Measurements from ENCODE around the gene NUTF2. TPM values are rescaled to one million over a fixed set of nuclear protein-coding genes. Genes with fewer than 3 reads are reported as not detected.
A peak's percentile ranks its signal among the peaks of the same experiment; 100 is the strongest.

The NUTF2 gene
- 219 and 549 TPM in 2 replicates for total RNA-seq

GRCh38 chr16:67846320-67847063 lies at the start of gene NUTF2:
Gene NUTF2 (plus strand): TSS chr16:67846933. CDS start chr16:67865131, 18,198 bp downstream.
- TF ChIP-seq CTCF (conservative IDR thresholded peaks at IDR 0.05; ENCODE audit: low read depth, low read length): no peak
- no peak for DNase-seq (ENCODE audit: low read depth)
- peak within 1 kb of the TSS; percentile 99 for H3K4me3 ChIP-seq (ENCODE audit: low read depth, low read length)

GRCh38 chr16:67800338-67800926 lies 46.3 kb upstream of the NUTF2 start:
- no peak for DNase-seq (ENCODE audit: low read depth)
- H3K4me3 ChIP-seq (ENCODE audit: low read depth, low read length): no peak overlapping the region
- no peak for TF ChIP-seq CTCF (conservative IDR thresholded peaks at IDR 0.05; ENCODE audit: low read depth, low read length)

GRCh38 chr16:67801241-67801640 lies 45.5 kb upstream of the NUTF2 start:
- TF ChIP-seq CTCF (conservative IDR thresholded peaks at IDR 0.05; ENCODE audit: low read depth, low read length): no peak
- no peak for DNase-seq (ENCODE audit: low read depth)
- H3K4me3 ChIP-seq (ENCODE audit: low read depth, low read length): no peak overlapping the region

GRCh38 chr16:67801883-67802282 lies 44.9 kb upstream of the NUTF2 start:
- no peak for TF ChIP-seq CTCF (conservative IDR thresholded peaks at IDR 0.05; ENCODE audit: low read depth, low read length)
- no peak for DNase-seq (ENCODE audit: low read depth)

GRCh38 chr16:67803894-67804293 lies 42.8 kb upstream of the NUTF2 start:
- no peak overlapping the region for H3K4me3 ChIP-seq (ENCODE audit: low read depth, low read length)
- DNase-seq (ENCODE audit: low read depth): no peak
- no peak for TF ChIP-seq CTCF (conservative IDR thresholded peaks at IDR 0.05; ENCODE audit: low read depth, low read length)

More at GRCh38 chr16:67801883-67802282, 44.9 kb upstream of the NUTF2 start:
- no peak overlapping the region for H3K4me3 ChIP-seq (ENCODE audit: low read depth, low read length)

- DNase-seq (ENCODE audit: low read depth): no peak
- peak overlapping the region; percentile 99 for H3K4me3 ChIP-seq (ENCODE audit: low read depth, low read length)
- TF ChIP-seq CTCF (conservative IDR thresholded peaks at IDR 0.05; ENCODE audit: low read depth, low read length): no peak
Measured at GRCh38 chr16:67804853-67805542, 41.7 kb upstream of the NUTF2 start.
